Adrenal gland (tissue), 5 donors: Measurements from ENCODE around the gene OR8G1.

Experiments used
- POLR2A ChIP-seq, 2 donors: fragments of 450-650 bp; IDR thresholded peaks; one replicate each; pipeline ENCODE4 v1.6.1; 2017; ENCODE audit warnings: antibody characterized with exemption in 2 of 2, mild to moderate bottlenecking in 2 of 2, moderate library complexity in 1 of 2
- TF ChIP-seq, protein P1 (sequence below), 6 experiments: fragments of 450-650 bp in 4 of 6; fragments of 200-600 bp in 2 of 6; sonication (generic) in 1 of 6; IDR thresholded peaks; 1 replicate in 5 of 6; 2 replicates in 1 of 6; pipeline versions ENCODE4 v1.5.1 to v1.8.0; 2016 to 2021; ENCODE audit warnings: antibody characterized with exemption in 6 of 6, mild to moderate bottlenecking in 2 of 6, moderate library complexity in 1 of 6
- donor health status: DM: no; HTN: no; CAD: no.

DNA sequence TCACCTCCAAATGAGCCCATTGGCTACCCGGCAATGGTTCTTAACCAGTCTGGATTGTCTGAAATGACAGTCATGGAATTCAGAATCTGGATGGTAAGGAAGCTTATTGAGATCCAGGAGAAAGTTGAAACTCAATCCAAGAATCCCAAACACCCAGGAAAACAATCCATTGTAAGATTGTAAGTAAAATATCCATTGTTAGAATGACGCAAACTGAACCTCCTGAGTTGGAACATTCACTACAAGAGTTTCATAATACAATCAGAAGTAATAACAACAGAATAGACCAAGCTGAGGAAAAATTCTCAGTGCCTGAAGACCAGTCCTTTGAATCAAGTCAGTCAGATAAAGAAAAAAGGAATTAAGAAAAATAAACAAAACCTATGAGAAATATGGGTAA lies 37.4 kb downstream of the OR8G1 start:
- no peak for TF ChIP-seq POLR2A (IDR thresholded peaks at IDR 0.05)
- TF ChIP-seq, protein P1, sequence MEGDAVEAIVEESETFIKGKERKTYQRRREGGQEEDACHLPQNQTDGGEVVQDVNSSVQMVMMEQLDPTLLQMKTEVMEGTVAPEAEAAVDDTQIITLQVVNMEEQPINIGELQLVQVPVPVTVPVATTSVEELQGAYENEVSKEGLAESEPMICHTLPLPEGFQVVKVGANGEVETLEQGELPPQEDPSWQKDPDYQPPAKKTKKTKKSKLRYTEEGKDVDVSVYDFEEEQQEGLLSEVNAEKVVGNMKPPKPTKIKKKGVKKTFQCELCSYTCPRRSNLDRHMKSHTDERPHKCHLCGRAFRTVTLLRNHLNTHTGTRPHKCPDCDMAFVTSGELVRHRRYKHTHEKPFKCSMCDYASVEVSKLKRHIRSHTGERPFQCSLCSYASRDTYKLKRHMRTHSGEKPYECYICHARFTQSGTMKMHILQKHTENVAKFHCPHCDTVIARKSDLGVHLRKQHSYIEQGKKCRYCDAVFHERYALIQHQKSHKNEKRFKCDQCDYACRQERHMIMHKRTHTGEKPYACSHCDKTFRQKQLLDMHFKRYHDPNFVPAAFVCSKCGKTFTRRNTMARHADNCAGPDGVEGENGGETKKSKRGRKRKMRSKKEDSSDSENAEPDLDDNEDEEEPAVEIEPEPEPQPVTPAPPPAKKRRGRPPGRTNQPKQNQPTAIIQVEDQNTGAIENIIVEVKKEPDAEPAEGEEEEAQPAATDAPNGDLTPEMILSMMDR (IDR thresholded peaks at IDR 0.05) = no peak
